ENCODE data around the gene TAF4. TPM values are rescaled to one million over a fixed set of nuclear protein-coding genes. Genes with fewer than 3 reads are reported as not detected.

Gene TAF4
- total RNA-seq, 1 experiment from 2014 or later, result 21.0 TPM

GRCh38 chr20:62021793-62022385 is 43.8 kb downstream of the TAF4 start:
- no peaks in the 10 kb centered on the region for H3K36me3 ChIP-seq (ENCODE audit: control insufficient read depth, insufficient read depth, low read length)
- no peaks in the 10 kb centered on the region for H3K9me3 ChIP-seq (ENCODE audit: control insufficient read depth, insufficient read depth, low read depth, low read length)
- in situ Hi-C loops (cut with HindIII; ENCODE audit: low pct_unique_long_range_greater_than_20kb, low sequenced_read_pairs) (no loop called here), intact Hi-C loops (cut with micrococcal nuclease; ENCODE audit: unreplicated experiment) (no loop called here)
- no peaks in the 10 kb centered on the region for H3K27me3 ChIP-seq (ENCODE audit: control insufficient read depth, insufficient read depth, low read length)
- peaks cover 15% of the 10 kb centered on the region for H3K4me1 ChIP-seq (ENCODE audit: control insufficient read depth, insufficient read depth, low read length)
- no peak overlapping the region for H3K27ac ChIP-seq (ENCODE audit: low read length)
- H3K4me3 ChIP-seq (ENCODE audit: low read depth in 2 of 2, low read length in 2 of 2), result no peak overlapping the region
- ChIA-PET POLR2A (no interaction called here), CTCF (no interaction called here)
- no TSS peak for BruUV-seq (replicated peaks)
- TF ChIP-seq POLR2AphosphoS5 (IDR thresholded peaks at IDR 0.05; ENCODE audit: low read depth, low read length) (no peak), REST (IDR thresholded peaks at IDR 0.05; ENCODE audit: insufficient read depth in 1 of 2, low read depth in 2 of 2, low read length in 1 of 2) (no peak), SIN3A (IDR thresholded peaks at IDR 0.05; ENCODE audit: borderline replicate concordance, insufficient read depth, low read depth, low read length) (no peak)
- TF ChIP-seq, protein P1, sequence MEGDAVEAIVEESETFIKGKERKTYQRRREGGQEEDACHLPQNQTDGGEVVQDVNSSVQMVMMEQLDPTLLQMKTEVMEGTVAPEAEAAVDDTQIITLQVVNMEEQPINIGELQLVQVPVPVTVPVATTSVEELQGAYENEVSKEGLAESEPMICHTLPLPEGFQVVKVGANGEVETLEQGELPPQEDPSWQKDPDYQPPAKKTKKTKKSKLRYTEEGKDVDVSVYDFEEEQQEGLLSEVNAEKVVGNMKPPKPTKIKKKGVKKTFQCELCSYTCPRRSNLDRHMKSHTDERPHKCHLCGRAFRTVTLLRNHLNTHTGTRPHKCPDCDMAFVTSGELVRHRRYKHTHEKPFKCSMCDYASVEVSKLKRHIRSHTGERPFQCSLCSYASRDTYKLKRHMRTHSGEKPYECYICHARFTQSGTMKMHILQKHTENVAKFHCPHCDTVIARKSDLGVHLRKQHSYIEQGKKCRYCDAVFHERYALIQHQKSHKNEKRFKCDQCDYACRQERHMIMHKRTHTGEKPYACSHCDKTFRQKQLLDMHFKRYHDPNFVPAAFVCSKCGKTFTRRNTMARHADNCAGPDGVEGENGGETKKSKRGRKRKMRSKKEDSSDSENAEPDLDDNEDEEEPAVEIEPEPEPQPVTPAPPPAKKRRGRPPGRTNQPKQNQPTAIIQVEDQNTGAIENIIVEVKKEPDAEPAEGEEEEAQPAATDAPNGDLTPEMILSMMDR (IDR thresholded peaks at IDR 0.05), result no peak
- ATAC-seq, result no peak
- no peak for DNase-seq (ENCODE audit: low read depth, low spot score)

- POLR2A ChIA-PET, result no interaction called here
- DNase-seq (ENCODE audit: low read depth, low spot score) (no peak), ATAC-seq (peak; percentile 49; the same call in 1 of the 2 replicates)
- in situ Hi-C loops (cut with HindIII; ENCODE audit: low pct_unique_long_range_greater_than_20kb, low sequenced_read_pairs) (no loop called here), intact Hi-C loops (cut with micrococcal nuclease; ENCODE audit: unreplicated experiment) (no loop called here)
- no TSS peak for BruUV-seq (replicated peaks)
- no peaks in the 10 kb centered on the region for H3K9me3 ChIP-seq (ENCODE audit: control insufficient read depth, insufficient read depth, low read depth, low read length)
- peaks cover 7% of the 10 kb centered on the region for H3K4me1 ChIP-seq (ENCODE audit: control insufficient read depth, insufficient read depth, low read length)
- no peak overlapping the region for H3K4me3 ChIP-seq (ENCODE audit: low read depth in 2 of 2, low read length in 2 of 2)
- CTCF ChIA-PET, result no interaction called here
- H3K27ac ChIP-seq (ENCODE audit: low read length), result no peak overlapping the region
- no peaks in the 10 kb centered on the region for H3K27me3 ChIP-seq (ENCODE audit: control insufficient read depth, insufficient read depth, low read length)
- no peaks in the 10 kb centered on the region for H3K36me3 ChIP-seq (ENCODE audit: control insufficient read depth, insufficient read depth, low read length)
- TF ChIP-seq POLR2AphosphoS5 (IDR thresholded peaks at IDR 0.05; ENCODE audit: low read depth, low read length) (no peak), REST (IDR thresholded peaks at IDR 0.05; ENCODE audit: insufficient read depth in 1 of 2, low read depth in 2 of 2, low read length in 1 of 2) (no peak), SIN3A (IDR thresholded peaks at IDR 0.05; ENCODE audit: borderline replicate concordance, insufficient read depth, low read depth, low read length) (no peak), TCF7L2 (IDR thresholded peaks at IDR 0.05; ENCODE audit: low read depth, low read length) (no peak)
- TF ChIP-seq, protein P1 (IDR thresholded peaks at IDR 0.05), result no peak
Observed at GRCh38 chr20:62020935-62021701, 44.6 kb downstream of the TAF4 start.

Measured in Panc1 (cell line).